ENCODE data around the gene CDK10.
"Not testable (repeated sequence)": the region's sequence is repeated elsewhere in the genome, so short reads cannot be mapped to it uniquely, and the experiment has no call there.

CDK10 gene

GRCh38 chr16:89667000-89667399 is 19.5 kb upstream of the CDK10 start:
- DNase-seq (ENCODE audit: low read depth, low spot score), result peak; percentile 58
- in situ Hi-C loops (cut with HindIII; ENCODE audit: low sequenced_read_pairs); H3K4me3 ChIP-seq (ENCODE audit: low read depth, low read length): not testable (repeated sequence)
- peak; percentile 61 for TF ChIP-seq CTCF (IDR thresholded peaks at IDR 0.05; ENCODE audit: low read depth, low read length)

GRCh38 chr16:89667633-89668032 is 18.9 kb upstream of the CDK10 start:
- in situ Hi-C loops (cut with HindIII; ENCODE audit: low sequenced_read_pairs), result no loop called here
- no peak for DNase-seq (ENCODE audit: low read depth, low spot score)
- TF ChIP-seq CTCF (IDR thresholded peaks at IDR 0.05; ENCODE audit: low read depth, low read length), result no peak
- H3K4me3 ChIP-seq (ENCODE audit: low read depth, low read length), result no peak overlapping the region

- no peak for DNase-seq (ENCODE audit: low read depth, low spot score)
- H3K4me3 ChIP-seq (ENCODE audit: low read depth, low read length), result no peak overlapping the region
- TF ChIP-seq CTCF (IDR thresholded peaks at IDR 0.05; ENCODE audit: low read depth, low read length), result no peak
- in situ Hi-C loops (cut with HindIII; ENCODE audit: low sequenced_read_pairs), result no loop called here
These were observed 17.7 kb upstream of the CDK10 start for GRCh38 chr16:89668790-89669158.

- in situ Hi-C loops (cut with HindIII; ENCODE audit: low sequenced_read_pairs), result no loop called here
- no peak overlapping the region for H3K4me3 ChIP-seq (ENCODE audit: low read depth, low read length)
- TF ChIP-seq CTCF (IDR thresholded peaks at IDR 0.05; ENCODE audit: low read depth, low read length), result no peak
- DNase-seq (ENCODE audit: low read depth, low spot score), result no peak
These were observed 16.7 kb upstream of the CDK10 start for GRCh38 chr16:89669755-89670154.

GRCh38 chr16:89670496-89671431 is 15.7 kb upstream of the CDK10 start:
- DNase-seq (ENCODE audit: low read depth, low spot score), result peak; percentile 33
- H3K4me3 ChIP-seq (ENCODE audit: low read depth, low read length), result no peak overlapping the region
- TF ChIP-seq CTCF (IDR thresholded peaks at IDR 0.05; ENCODE audit: low read depth, low read length), result no peak
- in situ Hi-C loops (cut with HindIII; ENCODE audit: low sequenced_read_pairs), result no loop called here

- in situ Hi-C loops (cut with HindIII; ENCODE audit: low sequenced_read_pairs); DNase-seq (ENCODE audit: low read depth, low spot score); H3K4me3 ChIP-seq (ENCODE audit: low read depth, low read length): not testable (repeated sequence)
These were observed 14.9 kb upstream of the CDK10 start for GRCh38 chr16:89671565-89671964.

GRCh38 chr16:89672177-89672941 is 14.1 kb upstream of the CDK10 start:
- no peak for DNase-seq (ENCODE audit: low read depth, low spot score)
- in situ Hi-C loops (cut with HindIII; ENCODE audit: low sequenced_read_pairs), result no loop called here
- no peak overlapping the region for H3K4me3 ChIP-seq (ENCODE audit: low read depth, low read length)
- TF ChIP-seq CTCF (IDR thresholded peaks at IDR 0.05; ENCODE audit: low read depth, low read length), result no peak

Data from astrocyte of the spinal cord (primary cell).